H1 (cell line): ENCODE measurements around the gene CRABP2. TPM values are rescaled to one million over a fixed set of nuclear protein-coding genes. Genes with fewer than 3 reads are reported as not detected.

Source experiments
- CTCF ChIA-PET: fragments of 300-600 bp; sonication (Branson Sonifier 250); formaldehyde crosslinking; loops from one replicate; lab custom pipeline; 2021; ENCODE audit not compliant: partially characterized antibody; lab: Charles Lee
- POLR2A ChIA-PET: fragments of 300-600 bp; sonication (Branson Sonifier 250); formaldehyde crosslinking; loops from one replicate; lab custom pipeline; 2021; ENCODE audit warnings: inconsistent platforms; ENCODE audit not compliant: partially characterized antibody; lab: Charles Lee
- DNase-seq, 2 experiments: peaks; one replicate each; pipeline versions ENCODE4 v3.0.0 to v3.0.0-alpha.2; 2010 to 2022; ENCODE audit warnings: low spot score in 2 of 2, low read depth in 1 of 2, mixed read lengths in 1 of 2
- FAIRE-seq: peaks from 2 replicates; lab custom pipeline; 2011; peaks lifted over from hg19 to GRCh38; lab: Jason Lieb, UNC
- H2AFZ ChIP-seq: 2 replicates; pipeline ENCODE4 v1.8.1; 2012; ENCODE audit warnings: low read length, inconsistent platforms
- H2AK5ac ChIP-seq: 2 replicates; pipeline ENCODE4 v1.6.1; 2013; ENCODE audit warnings: low read depth, low read length
- H2BK120ac ChIP-seq: replicated peaks from 2 replicates; pipeline ENCODE3; 2013; ENCODE audit warnings: low read depth, low read length, inconsistent platforms
- H2BK12ac ChIP-seq: 2 replicates; pipeline ENCODE4 v1.6.1; 2013; ENCODE audit warnings: low read depth, low read length
- H2BK15ac ChIP-seq: 2 replicates; pipeline ENCODE4 v1.6.1; 2013; ENCODE audit warnings: low read length
- H2BK20ac ChIP-seq: 2 replicates; pipeline ENCODE4 v1.6.1; 2013; ENCODE audit warnings: low read length
- H2BK5ac ChIP-seq: 2 replicates; pipeline ENCODE4 v1.6.1; 2013; ENCODE audit warnings: low read depth, low read length
- H3K14ac ChIP-seq: 2 replicates; pipeline ENCODE4 v1.6.1; 2013; ENCODE audit warnings: inconsistent platforms; ENCODE audit not compliant: insufficient read length
- H3K18ac ChIP-seq: 2 replicates; pipeline ENCODE4 v1.6.1; 2013; ENCODE audit warnings: low read length; ENCODE audit errors: extremely low read depth
- H3K23ac ChIP-seq: 2 replicates; pipeline ENCODE4 v1.6.1; 2013; ENCODE audit warnings: inconsistent platforms; ENCODE audit not compliant: insufficient read length
- H3K23me2 ChIP-seq: 2 replicates; pipeline ENCODE4 v1.6.1; 2013; ENCODE audit warnings: low read depth, low read length
- H3K27ac ChIP-seq: 2 replicates; pipeline ENCODE4 v1.6.1; 2011; ENCODE audit warnings: low read depth, low read length, inconsistent platforms
- H3K27me3 ChIP-seq, 4 experiments: replicated peaks in 1 of 4; 1 replicate in 1 of 4; 2 replicates in 3 of 4; pipeline versions ENCODE4 v1.6.1 to v1.8.1; 2011 to 2013; ENCODE audit warnings: low read length in 3 of 4, mild to moderate bottlenecking in 3 of 4, inconsistent platforms in 2 of 4, mixed read lengths in 2 of 4, moderate library complexity in 1 of 4; ENCODE audit not compliant: control insufficient read depth in 3 of 4, insufficient read depth in 3 of 4; ENCODE audit errors: extremely low read depth in 1 of 4
- H3K36me3 ChIP-seq, 4 experiments: 2 replicates each; pipeline versions ENCODE4 v1.6.1 to v1.8.1; 2011 to 2013; ENCODE audit warnings: mild to moderate bottlenecking in 4 of 4, low read length in 3 of 4, moderate library complexity in 2 of 4, control low read depth in 1 of 4, inconsistent platforms in 1 of 4; ENCODE audit not compliant: insufficient read depth in 4 of 4, control insufficient read depth in 2 of 4
- H3K4ac ChIP-seq: replicated peaks from 2 replicates; pipeline ENCODE3; 2013; ENCODE audit warnings: low read length, low read depth, mixed read lengths, inconsistent platforms; ENCODE audit not compliant: insufficient read length
- H3K4me1 ChIP-seq, 4 experiments: replicated peaks in 1 of 4; 1 replicate in 1 of 4; 2 replicates in 3 of 4; pipeline versions ENCODE4 v1.6.1 to v1.8.1; 2011 to 2013; ENCODE audit warnings: low read length in 3 of 4, inconsistent platforms in 2 of 4, mixed read lengths in 1 of 4; ENCODE audit not compliant: insufficient read depth in 4 of 4, control insufficient read depth in 3 of 4
- H3K4me2 ChIP-seq, 2 experiments: 2 replicates each; pipeline versions ENCODE4 v1.6.1 to v1.8.1; 2011 to 2013; ENCODE audit warnings: low read depth in 2 of 2, low read length in 2 of 2, control low read depth in 1 of 2, inconsistent platforms in 1 of 2, mild to moderate bottlenecking in 1 of 2; ENCODE audit not compliant: insufficient read depth in 1 of 2
- H3K4me3 ChIP-seq, 4 experiments: fragments of 200-600, 300-600 bp in 1 of 4; sonication (generic), shearing (Covaris generic), sonication (Bioruptor Twin) in 1 of 4; 2 replicates each; pipeline versions ENCODE4 v1.5.1 to v1.8.1; 2011 to 2016; ENCODE audit warnings: low read length in 4 of 4, low read depth in 3 of 4, control low read depth in 2 of 4, inconsistent platforms in 2 of 4, mild to moderate bottlenecking in 2 of 4, mixed read lengths in 1 of 4, moderate library complexity in 1 of 4; ENCODE audit not compliant: insufficient read depth in 2 of 4; ENCODE audit errors: extremely low read depth in 1 of 4
- H3K56ac ChIP-seq: replicated peaks from 2 replicates; pipeline ENCODE3; 2013; ENCODE audit warnings: low read depth, mild to moderate bottlenecking, mixed read lengths, low read length, inconsistent platforms; ENCODE audit not compliant: insufficient read length
- H3K79me1 ChIP-seq: 2 replicates; pipeline ENCODE4 v1.6.1; 2013; ENCODE audit warnings: low read depth, low read length, control low read depth
- H3K79me2 ChIP-seq, 2 experiments: 2 replicates each; pipeline versions ENCODE4 v1.6.1 to v1.8.1; 2012 to 2013; ENCODE audit warnings: low read length in 2 of 2, mild to moderate bottlenecking in 2 of 2, inconsistent platforms in 1 of 2; ENCODE audit not compliant: insufficient read depth in 2 of 2, control insufficient read depth in 1 of 2
- H3K9ac ChIP-seq, 4 experiments: replicated peaks in 1 of 4; 1 replicate in 1 of 4; 2 replicates in 3 of 4; pipeline versions ENCODE4 v1.6.1 to v1.8.1; 2011 to 2013; ENCODE audit warnings: low read depth in 3 of 4, low read length in 3 of 4, control low read depth in 2 of 4, mild to moderate bottlenecking in 2 of 4, moderate library complexity in 2 of 4, inconsistent platforms in 1 of 4; ENCODE audit errors: extremely low read depth in 1 of 4
- H3K9me3 ChIP-seq, 2 experiments: 2 replicates each; pipeline versions ENCODE4 v1.6.1 to v1.8.1; 2012 to 2013; ENCODE audit warnings: mild to moderate bottlenecking in 2 of 2, moderate library complexity in 2 of 2, control low read depth in 1 of 2, inconsistent platforms in 1 of 2, low read depth in 1 of 2, low read length in 1 of 2, mixed read lengths in 1 of 2; ENCODE audit not compliant: insufficient read depth in 2 of 2
- H4K20me1 ChIP-seq, 2 experiments: replicated peaks in 1 of 2; 2 replicates each; pipeline versions ENCODE3 to v1.8.1; 2011 to 2013; ENCODE audit warnings: inconsistent platforms in 2 of 2, low read length in 2 of 2, mild to moderate bottlenecking in 1 of 2; ENCODE audit not compliant: insufficient read depth in 2 of 2, control insufficient read depth in 1 of 2
- H4K5ac ChIP-seq: 2 replicates; pipeline ENCODE4 v1.6.1; 2013; ENCODE audit warnings: low read length, low read depth, mixed read lengths, inconsistent platforms; ENCODE audit not compliant: insufficient read length
- H4K8ac ChIP-seq: 2 replicates; pipeline ENCODE4 v1.8.0; 2013; ENCODE audit warnings: mild to moderate bottlenecking, moderate library complexity, low read length, inconsistent platforms; ENCODE audit not compliant: insufficient read depth; ENCODE audit errors: extremely low read depth
- H4K91ac ChIP-seq: replicated peaks from 2 replicates; pipeline ENCODE3; 2013; ENCODE audit warnings: low read length, mixed read lengths, inconsistent platforms; ENCODE audit not compliant: insufficient read length
- ASH2L ChIP-seq: fragments of 200-600, 300-600 bp; sonication (generic); IDR thresholded peaks from one replicate; pipeline ENCODE4 v1.7.1; 2017; ENCODE audit warnings: low read length
- BRCA1 ChIP-seq: IDR thresholded peaks from 2 replicates; pipeline ENCODE4 v1.6.1; 2012; ENCODE audit warnings: low read depth, low read length, improper control_type of control experiment
- CBX5 ChIP-seq: fragments of 300-800, 300-1000 bp; sonication (generic); IDR thresholded peaks from 2 replicates; pipeline ENCODE4 v1.7.1; 2016; ENCODE audit warnings: antibody characterized with exemption, low read length, low read depth
- CREB1 ChIP-seq: IDR thresholded peaks from 2 replicates; pipeline ENCODE4 v1.6.1; 2012; ENCODE audit warnings: inconsistent platforms
- EP300 ChIP-seq, 2 experiments: IDR thresholded peaks; 1 replicate in 1 of 2; 2 replicates in 1 of 2; pipeline ENCODE4 v1.6.1; 2011 to 2012; ENCODE audit warnings: low read depth in 2 of 2, low read length in 2 of 2, mild to moderate bottlenecking in 2 of 2, borderline replicate concordance in 1 of 2, inconsistent platforms in 1 of 2, moderate library complexity in 1 of 2
- EZH2 ChIP-seq: fragments of 200-600 bp; sonication (generic); IDR thresholded peaks from 2 replicates; pipeline ENCODE4 v1.7.1; 2012; ENCODE audit warnings: low read depth, mild to moderate bottlenecking, moderate library complexity, low read length, inconsistent platforms; ENCODE audit not compliant: severe bottlenecking
- JUND ChIP-seq: IDR thresholded peaks from 2 replicates; pipeline ENCODE4 v1.6.1; 2011; ENCODE audit warnings: mild to moderate bottlenecking, improper control_type of control experiment, low read length
- NANOG ChIP-seq: IDR thresholded peaks from 2 replicates; pipeline ENCODE4 v1.6.1; 2011; ENCODE audit warnings: low read length, low read depth, mild to moderate bottlenecking, inconsistent platforms; ENCODE audit not compliant: insufficient read depth, poor library complexity, severe bottlenecking
- POU5F1 ChIP-seq: IDR thresholded peaks from 2 replicates; pipeline ENCODE4 v1.6.1; 2011; ENCODE audit warnings: low read depth, mild to moderate bottlenecking, low read length, moderate library complexity
- RFX5 ChIP-seq: IDR thresholded peaks from 2 replicates; pipeline ENCODE4 v1.6.1; 2011; ENCODE audit warnings: low read depth, low read length, improper control_type of control experiment, borderline replicate concordance
- SP2 ChIP-seq: IDR thresholded peaks from 2 replicates; pipeline ENCODE4 v1.6.1; 2012; ENCODE audit warnings: mild to moderate bottlenecking, low read length, inconsistent platforms
- TBP ChIP-seq: IDR thresholded peaks from 2 replicates; pipeline ENCODE4 v1.6.1; 2011; ENCODE audit warnings: low read depth, low read length, improper control_type of control experiment
- TCF12 ChIP-seq: IDR thresholded peaks from 2 replicates; pipeline ENCODE4 v1.6.1; 2011; ENCODE audit warnings: low read depth, mild to moderate bottlenecking, low read length
- WGBS, 2 experiments: shearing (Covaris generic) in 1 of 2; methylation state at CpG; one replicate each; pipeline versions ENCODE4 v1.1.6 to v1.1.7; 2013 to 2015; ENCODE audit warnings: low lambda C conversion rate in 2 of 2, mixed read lengths in 2 of 2, inconsistent platforms in 1 of 2, low coverage in 1 of 2, missing lambda C conversion rate in 1 of 2; ENCODE audit not compliant: insufficient replicate concordance in 2 of 2, insufficient coverage in 1 of 2, insufficient read length in 1 of 2; ENCODE audit errors: extremely low coverage in 1 of 2, missing lambda C conversion rate in 1 of 2; 5-methylcytosine and 5-hydroxymethylcytosine counted together
- polyA plus RNA-seq, 7 experiments: library from polyadenylated mRNA; depleted of rRNA in 3 of 7; stranded (reverse) in 5 of 7; unstranded in 2 of 7; fragments of >200 nt in 5 of 7; fragments of 200-250 nt in 2 of 7; gene quantifications; 1 replicate in 5 of 7; 2 replicates in 1 of 7; 4 replicates in 1 of 7; pipeline versions ENCODE4 v1.2.1 to v1.2.3, GENCODE V29; 2011 to 2013; ENCODE audit warnings: missing spikeins in 2 of 7, mixed read lengths in 2 of 7
- total RNA-seq: library from RNA; stranded (reverse); fragmentation: NEBNext Ultra II Directional; extraction: Animal tissue kit (Norgen Biotek cat#: 25700); gene quantifications from 2 replicates; pipeline ENCODE4 v1.2.1, GENCODE V29; 2021

The CRABP2 gene
- total and polyA plus RNA-seq, 2 of the 8 experiments (the other 6 are each of a cell fraction or from before 2014, with no cell fraction given): 69.2 to 119 TPM

GRCh38 chr1:156691191-156691590, 14.2 kb downstream of the CRABP2 start:
- POLR2A ChIA-PET: interaction anchor here (0.7 to 13.9 kb wide), 11 partner anchors 9 to 169 kb away, joined by 3 to 530 read pairs (median 8); partner anchors contain the start of genes CRABP2, HDGF, ISG20L2 and METTL25B

More at GRCh38 chr1:156691191-156691590, 14.2 kb downstream of the CRABP2 start:
- Histone ChIP-seq H3K79me1 (no peaks in the 10 kb centered on the region), H3K27me3 (peaks cover 0 to 7% (median 0%) of the 10 kb centered on the region in 4 experiments; a peak in 2 of 7 replicates), H2BK12ac (peak overlapping the region; percentile 78; the same call in 1 of the 2 replicates), H3K14ac (no peak overlapping the region), H3K4me1 (peaks cover 24 to 51% (median 38%) of the 10 kb centered on the region in 4 experiments), H4K8ac (no peak overlapping the region), H3K79me2 (no peaks in the 10 kb centered on the region), H2BK15ac (no peak overlapping the region), H2BK20ac (peak overlapping the region; percentile 87), H4K20me1 (no peaks in the 10 kb centered on the region), H2BK5ac (peak overlapping the region; percentile 97; the same call in 1 of the 2 replicates), H3K23me2 (peaks cover 10% of the 10 kb centered on the region; the same call in 1 of the 2 replicates), H3K27ac (no peak overlapping the region), H3K56ac (no peak overlapping the region), H2BK120ac (no peak overlapping the region), H4K91ac (peak overlapping the region; percentile 49), H4K5ac (peak overlapping the region; percentile 37), H3K9me3 (no peaks in the 10 kb centered on the region), H3K4me2 (peak overlapping the region; percentile 14 to 72), H2AFZ (no peak overlapping the region), H3K4ac (no peak overlapping the region), H3K4me3 (peak overlapping the region in 2 of 4 experiments; percentile 7 to 49; a peak in 3 of 8 replicates), H3K23ac (no peak overlapping the region), H3K36me3 (no peaks in the 10 kb centered on the region), H3K9ac (no peak overlapping the region), H3K18ac (peak overlapping the region; percentile 48; the same call in 1 of the 2 replicates), H2AK5ac (no peak overlapping the region; the same call in 1 of the 2 replicates)
- no peak for TF ChIP-seq CREB1
- TF ChIP-seq SP2: no peak
- TF ChIP-seq BRCA1: no peak
- no peak for TF ChIP-seq NANOG
- TF ChIP-seq CBX5: no peak
- no peak for TF ChIP-seq EZH2
- TF ChIP-seq ASH2L: no peak
- TF ChIP-seq JUND: no peak
- no peak for TF ChIP-seq EP300 (IDR thresholded peaks at IDR 0.05; ENCODE audit: borderline replicate concordance in 1 of 2, low read depth in 2 of 2, low read length in 2 of 2)
- TF ChIP-seq RFX5: no peak
- TF ChIP-seq POU5F1: no peak
- TF ChIP-seq TCF12: no peak
- TF ChIP-seq TBP: no peak
- CTCF ChIA-PET: interaction anchor here (0.6 to 66.0 kb wide), 25 partner anchors 4 to 236 kb away, joined by 3 to 4284 read pairs (median 11); partner anchors contain the start of genes BCAN, CRABP2, HAPLN2 and INSRR
- DNase-seq: peak in 1 of 2 experiments; percentile 66
- FAIRE-seq: no peak
- 31% methylated on average over 9 of the region's 10 CpGs; no CpG with 5 or more reads in 1 of the 2 experiments for WGBS, 2 experiments
